OCI-LY1 (cell line): ENCODE data around the gene ERP29.

Source experiments
- CTCF ChIP-seq: fragments of 200-600 bp; sonication (generic), shearing (Covaris generic); IDR thresholded peaks from 2 replicates; pipeline ENCODE4 v1.5.1; 2017; ENCODE audit warnings: mild to moderate bottlenecking, antibody characterized with exemption, low read length, moderate library complexity, mixed read lengths
- EZH2 ChIP-seq: fragments of 200-600 bp; sonication (generic), shearing (Covaris generic); IDR thresholded peaks from 2 replicates; pipeline ENCODE4 v1.8.0; 2017; ENCODE audit warnings: borderline replicate concordance, mixed run types, mild to moderate bottlenecking, antibody characterized with exemption, low read length, moderate library complexity, mixed read lengths

- TF ChIP-seq CTCF: peak; percentile 48
- no peak for TF ChIP-seq EZH2
These were observed at the start of gene ERP29, which contains the start of gene TMEM116 for GRCh38 chr12:112012775-112013600.
